GM12873 (cell line): ENCODE results near the gene SSH3.

Experiments
- CTCF ChIP-seq: IDR thresholded peaks from 2 replicates; pipeline ENCODE4 v1.5.1; 2012; ENCODE audit warnings: low read depth, mild to moderate bottlenecking, moderate library complexity, low read length, control low read depth; ENCODE audit not compliant: insufficient read depth; ENCODE audit errors: missing control alignments

The SSH3 gene

GRCh38 chr11:67265633-67266448 is 37.5 kb upstream of the SSH3 start:
- peak; percentile 75 for TF ChIP-seq CTCF

GRCh38 chr11:67266449-67267187 is 36.7 kb upstream of the SSH3 start, which contains the start of gene GRK2:
Gene GRK2 (plus strand): TSS chr11:67266473. CDS start chr11:67266700, 227 bp downstream.
- no peak for TF ChIP-seq CTCF

GRCh38 chr11:67267188-67268080 is 35.9 kb upstream of the SSH3 start:
- no peak for TF ChIP-seq CTCF

- peak; percentile 28 for TF ChIP-seq CTCF
These were observed 35.0 kb upstream of the SSH3 start for GRCh38 chr11:67268081-67268961.

GRCh38 chr11:67268962-67269268 is 34.4 kb upstream of the SSH3 start:
- no peak for TF ChIP-seq CTCF

GRCh38 chr11:67269401-67270255 is 33.7 kb upstream of the SSH3 start:
- no peak for TF ChIP-seq CTCF
